RWPE1 (cell line): ENCODE results near the gene BTLA.
"Not testable (repeated sequence)": the region's sequence is repeated elsewhere in the genome, so short reads cannot be mapped to it uniquely, and the experiment has no call there.

ENCODE experiments used
- CTCF ChIA-PET: fragments of 350-600 bp; sonication (Branson Sonifier 250); formaldehyde crosslinking; extraction: SDS; loops from one replicate; lab custom pipeline; 2021; lab: Yijun Ruan, JAX
- POLR2A ChIA-PET: fragments of 400-600 bp; formaldehyde crosslinking; extraction: SDS; loops from one replicate; lab custom pipeline; 2020; ENCODE audit warnings: antibody characterized with exemption; ENCODE audit not compliant: low non-redundant PET; lab: Yijun Ruan, JAX
- DNase-seq: peaks from one replicate; pipeline ENCODE4 v3.0.0; 2012; ENCODE audit warnings: low spot score
- H3K27ac ChIP-seq: fragments of 450-650 bp; 2 replicates; pipeline ENCODE4 v1.5.1; 2017
- TF ChIP-seq, protein P1 (sequence below): fragments of 450-650 bp; conservative IDR thresholded peaks from 2 replicates; pipeline ENCODE4 v1.5.1; 2017; ENCODE audit warnings: low read depth, mild to moderate bottlenecking

BTLA gene

DNA sequence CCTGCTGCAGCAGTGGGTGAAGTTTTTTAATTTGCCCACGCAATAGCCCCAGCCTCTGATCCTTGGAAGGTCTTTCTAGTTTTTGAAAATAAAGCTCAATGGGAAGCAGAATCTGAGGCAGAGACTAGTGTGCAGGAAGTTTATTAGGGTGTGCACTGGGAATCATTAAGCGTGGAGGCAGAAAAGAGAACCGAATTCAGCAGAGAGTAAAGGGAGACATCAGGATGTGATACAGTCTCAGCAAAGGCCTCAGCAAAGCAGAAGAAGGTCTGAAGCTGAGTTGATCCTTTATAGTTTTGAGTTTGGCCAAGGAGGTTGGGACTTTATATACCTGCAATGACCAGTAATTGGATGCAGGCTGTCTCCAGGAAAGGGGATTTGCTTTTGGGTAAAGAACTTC is 4.9 kb upstream of the BTLA start:
- POLR2A ChIA-PET, result no interaction called here
- CTCF ChIA-PET, result no interaction called here
- DNase-seq, result no peak
- H3K27ac ChIP-seq, result no peak overlapping the region
- TF ChIP-seq, protein P1, sequence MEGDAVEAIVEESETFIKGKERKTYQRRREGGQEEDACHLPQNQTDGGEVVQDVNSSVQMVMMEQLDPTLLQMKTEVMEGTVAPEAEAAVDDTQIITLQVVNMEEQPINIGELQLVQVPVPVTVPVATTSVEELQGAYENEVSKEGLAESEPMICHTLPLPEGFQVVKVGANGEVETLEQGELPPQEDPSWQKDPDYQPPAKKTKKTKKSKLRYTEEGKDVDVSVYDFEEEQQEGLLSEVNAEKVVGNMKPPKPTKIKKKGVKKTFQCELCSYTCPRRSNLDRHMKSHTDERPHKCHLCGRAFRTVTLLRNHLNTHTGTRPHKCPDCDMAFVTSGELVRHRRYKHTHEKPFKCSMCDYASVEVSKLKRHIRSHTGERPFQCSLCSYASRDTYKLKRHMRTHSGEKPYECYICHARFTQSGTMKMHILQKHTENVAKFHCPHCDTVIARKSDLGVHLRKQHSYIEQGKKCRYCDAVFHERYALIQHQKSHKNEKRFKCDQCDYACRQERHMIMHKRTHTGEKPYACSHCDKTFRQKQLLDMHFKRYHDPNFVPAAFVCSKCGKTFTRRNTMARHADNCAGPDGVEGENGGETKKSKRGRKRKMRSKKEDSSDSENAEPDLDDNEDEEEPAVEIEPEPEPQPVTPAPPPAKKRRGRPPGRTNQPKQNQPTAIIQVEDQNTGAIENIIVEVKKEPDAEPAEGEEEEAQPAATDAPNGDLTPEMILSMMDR, result no peak

DNA sequence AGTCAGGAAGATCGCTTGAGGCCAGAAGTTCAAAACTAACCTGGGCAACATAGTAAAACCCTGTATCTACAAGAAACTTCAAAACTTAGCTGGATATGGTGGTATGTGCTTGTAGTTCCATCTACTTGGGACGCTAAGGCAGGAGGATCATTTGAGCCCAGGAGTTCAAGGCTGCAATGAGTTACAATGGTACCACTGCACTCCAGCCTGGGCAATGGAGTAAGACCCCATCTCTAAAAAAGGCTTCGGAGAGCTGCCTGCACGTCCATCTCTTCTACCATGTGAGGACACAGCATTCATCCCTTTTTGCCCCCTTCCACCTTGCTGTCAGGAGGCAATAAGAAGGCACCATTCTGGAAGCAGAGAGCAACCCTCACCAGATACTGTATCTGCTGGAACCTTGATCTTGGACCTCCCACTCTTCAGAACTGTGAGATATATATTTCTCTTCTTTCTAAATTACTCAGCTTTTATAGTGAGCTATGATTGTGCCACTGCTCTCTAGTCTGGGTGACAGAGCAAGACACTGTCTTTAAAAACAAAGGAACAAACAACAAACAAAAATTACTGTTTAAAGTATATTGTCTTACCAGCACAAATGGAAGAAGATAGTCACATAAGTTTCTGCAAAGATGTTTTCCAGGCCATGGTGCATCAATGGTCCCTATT is 4.2 kb upstream of the BTLA start:
- TF ChIP-seq, protein P1, result no peak

DNA sequence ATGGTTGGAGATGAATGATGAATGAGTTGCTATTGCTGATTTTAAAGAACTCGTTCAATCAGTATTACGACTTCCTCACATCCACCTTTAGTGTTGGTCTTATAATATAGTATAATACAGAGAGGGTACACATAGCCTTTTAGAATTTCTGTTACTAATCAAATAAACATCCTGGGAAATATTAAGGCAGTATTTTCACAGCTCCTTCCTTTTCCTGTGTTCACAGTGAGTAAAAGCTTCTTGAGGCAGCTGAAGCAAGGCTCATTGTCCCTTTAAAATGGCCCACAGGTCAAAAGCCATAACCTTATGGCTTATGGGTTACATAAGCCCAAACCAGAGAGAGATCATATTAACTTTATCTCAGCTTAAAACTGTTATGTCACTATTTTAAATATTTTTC is 1.3 kb upstream of the BTLA start:
- TF ChIP-seq, protein P1, result no peak
- no peak for DNase-seq
- ChIA-PET POLR2A (no interaction called here), CTCF (interaction anchor here (1.0 kb wide), 1 partner anchor 31 kb away, joined by 4 read pairs; no protein-coding TSS in a partner anchor)
- H3K27ac ChIP-seq, result no peak overlapping the region

More for the DNA sequence above, 4.2 kb upstream of the BTLA start:
- CTCF ChIA-PET, result no interaction called here
- H3K27ac ChIP-seq, result no peak overlapping the region
- no peak for DNase-seq
- POLR2A ChIA-PET, result no interaction called here

DNA sequence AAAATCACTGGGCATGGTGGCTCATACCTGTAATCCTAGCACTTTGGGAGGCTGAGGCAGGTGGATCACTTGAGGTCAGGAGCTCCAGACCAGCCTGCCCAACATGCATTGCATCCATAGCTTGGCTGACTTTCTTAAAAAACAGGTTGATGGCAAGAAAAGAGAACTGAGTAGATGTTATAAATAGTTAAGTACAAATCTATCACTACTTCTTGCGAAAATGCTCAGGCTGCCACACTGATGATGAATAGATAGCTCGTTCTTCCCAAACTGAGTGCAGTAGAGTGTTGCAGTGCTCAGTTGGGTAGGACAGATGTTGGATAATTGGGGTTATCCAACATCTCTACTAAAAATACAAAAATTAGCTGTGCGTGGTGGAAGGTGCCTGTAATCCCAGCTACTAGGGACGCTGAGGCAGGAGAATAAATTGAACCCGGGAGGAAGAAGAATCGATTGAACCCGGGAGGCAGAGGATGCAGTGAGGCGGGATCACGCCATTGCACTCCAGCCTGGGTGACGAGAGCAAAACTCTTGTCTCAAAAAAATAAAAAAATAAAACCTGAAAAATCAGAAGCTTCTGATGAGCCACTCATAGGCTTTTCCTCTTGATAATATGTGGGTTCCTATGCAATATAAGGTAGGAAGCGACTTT is 1.2 kb downstream of the BTLA start:
- TF ChIP-seq, protein P1, result no peak
- POLR2A ChIA-PET, result no interaction called here
- DNase-seq, result no peak
- no peak overlapping the region for H3K27ac ChIP-seq
- CTCF ChIA-PET, result interaction anchor here (1.0 kb wide), 1 partner anchor 11 kb away, joined by 3 read pairs; no protein-coding TSS in a partner anchor

DNA sequence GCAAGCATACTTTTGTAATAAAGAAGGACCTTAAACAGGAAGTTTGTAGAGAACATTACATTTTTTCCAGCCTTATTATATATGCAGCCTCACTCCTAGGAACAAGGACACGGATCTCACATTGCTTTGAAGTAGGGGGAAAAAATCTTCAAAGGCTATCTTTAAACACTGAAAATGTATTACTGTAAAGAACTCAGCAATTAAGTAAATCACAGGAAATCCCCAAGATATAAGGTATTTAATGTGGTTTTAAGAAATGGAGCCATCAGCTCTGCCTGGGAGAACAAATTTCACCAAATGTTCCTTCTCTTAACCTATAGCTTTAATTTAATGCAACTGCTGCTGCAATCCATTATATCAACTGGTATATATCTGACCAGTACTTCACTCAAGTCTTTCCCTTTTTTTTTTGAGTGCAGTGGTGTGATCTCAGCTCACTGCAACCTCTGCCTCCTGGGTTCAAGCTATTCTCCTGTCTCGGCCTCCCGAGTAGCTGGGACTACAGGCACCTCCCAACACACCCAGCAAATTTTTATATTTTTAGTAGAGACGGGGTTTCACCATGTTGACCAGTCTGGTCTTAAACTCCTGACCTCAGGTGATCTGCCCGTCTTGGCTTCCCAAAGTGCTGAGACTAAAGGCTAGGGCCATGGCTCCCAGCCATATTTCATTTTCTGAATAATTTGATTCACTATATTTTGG is 2.8 kb downstream of the BTLA start:
- CTCF ChIA-PET, result interaction anchor here (1.2 kb wide), 2 partner anchors 35 to 131 kb away, joined by 4 read pairs; no protein-coding TSS in a partner anchor
- H3K27ac ChIP-seq, result no peak overlapping the region
- POLR2A ChIA-PET, result no interaction called here
- DNase-seq, result no peak
- TF ChIP-seq, protein P1, result no peak

DNA sequence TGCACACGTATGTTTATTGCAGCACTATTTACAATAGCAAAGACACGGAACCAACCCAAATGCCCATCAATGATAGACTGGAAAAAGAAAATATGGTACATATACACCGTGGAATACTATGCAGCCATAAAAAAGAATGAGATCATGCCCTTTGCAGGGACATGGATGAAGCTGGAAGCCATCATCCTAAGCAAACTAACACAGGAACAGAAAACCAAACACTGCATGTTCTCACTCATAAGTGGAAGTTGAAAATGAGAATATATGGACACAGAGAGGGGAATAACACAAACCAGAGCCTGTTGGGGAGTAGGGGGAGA is 4.9 kb downstream of the BTLA start:
- POLR2A ChIA-PET, CTCF ChIA-PET: not testable (repeated sequence)

DNA sequence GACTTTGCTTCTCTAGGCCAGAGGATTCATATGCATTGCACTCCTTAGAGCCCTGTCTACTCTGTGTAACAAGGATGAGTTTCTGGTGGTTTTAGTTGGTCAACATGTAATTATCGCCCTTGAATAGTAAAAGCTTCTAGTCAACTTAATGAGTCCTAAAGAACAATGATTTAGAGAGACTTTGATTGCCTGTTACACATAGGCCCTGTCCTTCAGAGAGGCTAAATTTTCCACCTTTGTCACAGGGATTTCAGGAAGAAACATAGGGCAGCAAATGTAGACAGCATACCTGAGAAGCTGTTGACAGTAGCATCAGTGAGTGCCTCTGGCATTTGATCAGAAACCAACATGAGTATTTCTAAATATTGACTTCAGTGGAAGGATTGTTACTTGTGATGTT is 7.1 kb downstream of the BTLA start:
- ChIA-PET CTCF (interaction anchor here (0.6 kb wide), 1 partner anchor 121 kb away, joined by 6 read pairs; no protein-coding TSS in a partner anchor), POLR2A (no interaction called here)
- DNase-seq, result no peak
- H3K27ac ChIP-seq, result no peak overlapping the region
- TF ChIP-seq, protein P1, result no peak

More for the DNA sequence above, 4.9 kb downstream of the BTLA start:
- not testable (repeated sequence) for H3K27ac ChIP-seq, DNase-seq
